SKM-1 treated with dmso at 0.1 percent for 144 hours (cell line): ENCODE measurements around the gene SLC35B1.

Experiments used
- DNase-seq: peaks from one replicate; lab custom pipeline; 2025; ENCODE audit not compliant: unreplicated experiment; lab: John Stamatoyannopoulos, UW

SLC35B1 gene, protein sequence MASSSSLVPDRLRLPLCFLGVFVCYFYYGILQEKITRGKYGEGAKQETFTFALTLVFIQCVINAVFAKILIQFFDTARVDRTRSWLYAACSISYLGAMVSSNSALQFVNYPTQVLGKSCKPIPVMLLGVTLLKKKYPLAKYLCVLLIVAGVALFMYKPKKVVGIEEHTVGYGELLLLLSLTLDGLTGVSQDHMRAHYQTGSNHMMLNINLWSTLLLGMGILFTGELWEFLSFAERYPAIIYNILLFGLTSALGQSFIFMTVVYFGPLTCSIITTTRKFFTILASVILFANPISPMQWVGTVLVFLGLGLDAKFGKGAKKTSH

DNA sequence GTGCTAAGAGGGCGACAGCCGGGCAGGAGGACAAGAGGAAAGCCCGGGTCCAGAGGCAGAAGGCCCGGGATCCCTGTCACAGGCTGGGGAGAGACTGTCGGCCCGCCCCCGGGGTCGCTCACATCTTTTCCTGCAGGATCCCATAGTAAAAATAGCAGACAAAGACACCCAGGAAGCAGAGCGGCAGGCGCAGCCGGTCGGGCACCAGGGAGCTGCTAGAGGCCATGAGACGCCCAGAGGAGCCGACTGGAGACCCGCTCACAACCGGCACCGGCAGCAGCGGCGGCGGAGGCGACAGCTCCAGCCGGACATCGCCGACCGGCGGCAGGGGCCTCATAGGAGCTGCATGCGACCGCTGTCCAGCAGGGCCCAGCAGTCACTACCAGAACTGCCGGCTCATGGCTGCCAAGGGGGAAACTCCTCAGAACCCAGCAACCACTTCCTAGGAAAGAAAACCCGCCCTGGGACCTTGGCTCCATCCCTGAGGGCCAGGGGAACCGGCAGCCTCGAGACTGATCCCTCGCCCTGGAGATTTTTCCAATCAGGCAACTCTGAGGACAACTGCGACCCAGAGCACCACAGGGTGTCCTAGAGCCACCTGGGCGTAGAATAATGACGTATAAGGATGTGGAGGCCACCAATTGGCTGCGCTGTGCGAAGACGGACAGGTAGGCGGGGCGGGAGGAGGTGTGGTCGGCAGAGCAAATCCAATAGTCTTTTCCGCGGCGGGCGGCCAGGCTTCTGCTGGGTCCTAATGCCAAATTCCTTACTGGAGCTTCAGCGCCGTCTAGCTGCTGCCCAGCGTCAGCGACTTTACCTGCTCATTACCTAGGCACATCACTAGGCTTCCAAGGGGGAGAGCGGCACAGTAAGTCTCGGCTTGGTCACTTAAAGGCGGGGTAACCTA lies at the start of gene SLC35B1:
Gene SLC35B1, minus strand, starts transcription at position 357 of the 907 bp plus-strand sequence. Its CDS starts 131 bp downstream, at position 226.
- DNase-seq, result peak; percentile 99

DNA sequence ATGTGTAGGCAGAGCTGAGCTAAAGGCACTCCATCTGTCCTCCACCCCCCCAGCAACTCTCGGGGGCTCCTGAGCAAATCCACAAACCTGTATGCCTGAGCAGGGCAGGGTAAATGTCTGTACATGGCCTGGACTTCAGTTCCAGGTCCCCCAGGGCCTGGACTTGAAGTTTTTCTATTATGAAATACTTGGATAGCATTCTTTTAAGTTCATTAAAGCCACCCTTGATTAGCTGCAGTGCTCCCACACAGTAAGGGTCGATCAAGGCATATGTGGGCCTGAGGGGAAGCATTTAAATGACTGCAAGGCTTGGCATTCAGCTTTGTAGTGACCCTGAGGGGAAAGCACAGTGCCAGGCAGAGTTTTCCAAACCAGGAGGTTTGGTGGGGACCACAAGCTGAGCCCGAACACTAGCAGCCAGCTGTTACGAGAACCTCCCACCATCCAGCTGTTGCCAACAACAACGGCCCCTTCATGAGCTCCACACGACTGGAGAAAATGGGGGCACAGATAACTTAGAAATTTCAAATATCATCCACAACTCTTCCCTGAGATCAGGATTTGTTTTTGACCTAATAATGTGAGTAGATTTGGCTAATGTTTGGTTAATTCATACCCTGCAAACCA lies 49.5 kb upstream of the SLC35B1 start:
- no peak for DNase-seq

- no peak for DNase-seq
These were observed 48.8 kb upstream of the SLC35B1 start for GRCh38 chr17:49756323-49757150.

DNA sequence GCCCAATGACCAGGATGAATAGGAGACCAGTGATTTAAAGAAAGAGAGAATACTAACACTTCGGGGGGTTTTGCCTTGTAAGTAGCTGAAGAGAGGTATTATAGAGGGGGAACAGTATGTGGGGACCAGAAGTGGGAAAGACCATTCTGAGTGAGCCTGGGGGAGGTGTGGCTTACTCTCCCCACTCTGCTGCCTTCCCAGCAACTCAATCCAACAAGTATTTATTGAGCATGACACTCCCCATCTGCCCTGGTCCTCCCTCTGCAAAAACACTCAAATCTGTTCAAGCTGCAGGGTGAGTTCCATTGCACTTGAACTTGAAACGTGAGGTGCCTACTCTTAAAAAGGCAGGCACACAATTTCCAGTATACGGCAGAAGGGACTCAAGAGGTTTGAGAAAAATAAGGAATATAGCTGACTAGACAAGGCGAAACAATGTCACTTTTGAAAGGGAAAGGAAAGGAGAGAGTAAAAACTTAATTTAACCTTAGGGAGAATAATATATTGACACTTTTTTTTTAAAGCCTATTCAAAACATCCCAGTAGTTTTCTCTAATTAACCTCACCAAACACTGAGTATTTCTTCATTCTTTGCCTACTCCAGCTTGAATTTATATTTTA lies 48.0 kb upstream of the SLC35B1 start:
- DNase-seq, result no peak

DNA sequence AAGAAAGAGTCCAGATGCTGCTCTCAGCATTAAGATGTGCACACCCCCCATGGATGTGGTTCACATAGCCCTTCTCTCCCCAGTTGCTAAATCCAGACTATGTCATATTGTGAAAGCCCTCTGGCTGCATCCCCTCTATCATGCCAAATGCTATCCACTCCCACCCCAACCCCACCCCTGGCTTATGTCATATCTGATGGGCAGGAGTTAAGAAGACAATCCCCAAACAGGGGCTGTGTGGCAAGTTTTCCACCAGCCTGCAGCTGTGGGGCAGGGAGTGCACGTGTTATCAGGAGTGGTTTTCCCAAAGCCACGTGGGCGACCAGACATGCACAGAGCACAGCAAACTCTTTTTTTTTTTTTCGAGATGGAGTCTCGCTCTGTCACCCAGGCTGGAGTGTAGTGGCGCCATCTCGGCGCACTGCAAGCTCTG lies 46.2 kb upstream of the SLC35B1 start:
- DNase-seq, result no peak

GRCh38 chr17:49752508-49752907 lies 44.7 kb upstream of the SLC35B1 start:
- no peak for DNase-seq

DNA sequence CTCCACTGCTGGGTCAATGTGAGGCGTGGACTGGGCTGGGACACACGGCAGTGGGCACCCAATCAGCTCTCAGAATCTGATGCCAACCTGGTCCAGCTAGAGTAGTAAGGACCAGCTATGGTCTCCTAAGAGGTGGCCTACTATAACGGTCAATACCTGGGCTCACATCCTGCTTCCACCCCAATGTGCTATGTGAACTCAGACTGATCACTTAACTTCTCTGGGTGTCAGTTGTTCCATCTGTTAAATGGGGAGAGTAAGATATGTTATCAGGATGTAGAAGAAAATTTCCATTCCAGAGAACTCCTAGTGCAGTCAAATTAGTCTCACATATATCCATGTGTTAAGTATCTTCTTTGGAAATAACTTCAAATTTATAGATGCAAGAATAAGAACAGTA lies 42.0 kb upstream of the SLC35B1 start:
- DNase-seq, result no peak

- DNase-seq, result no peak
These were observed 41.0 kb upstream of the SLC35B1 start for GRCh38 chr17:49748791-49749190.

- no peak for DNase-seq
These were observed 40.5 kb upstream of the SLC35B1 start for GRCh38 chr17:49748223-49748622.

DNA sequence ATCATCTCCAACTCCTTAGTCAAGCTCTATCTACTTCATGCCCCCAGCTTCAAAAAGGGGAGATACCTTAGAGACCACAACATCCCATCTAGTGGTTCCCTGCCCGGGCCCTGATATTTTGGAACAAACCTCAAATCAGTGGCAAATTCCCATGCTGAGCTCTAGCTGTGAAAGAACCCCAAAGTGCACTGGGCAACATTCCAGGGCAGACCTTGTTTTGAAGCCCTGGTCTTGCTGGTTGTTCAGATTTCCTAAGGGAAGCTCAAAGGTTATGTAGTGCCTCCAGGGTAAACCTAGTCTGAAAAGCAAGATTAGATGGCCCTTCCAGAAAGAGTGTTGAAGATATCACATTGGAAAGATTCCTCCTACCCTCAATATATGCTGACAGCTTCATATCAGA lies 39.9 kb upstream of the SLC35B1 start:
- no peak for DNase-seq

DNA sequence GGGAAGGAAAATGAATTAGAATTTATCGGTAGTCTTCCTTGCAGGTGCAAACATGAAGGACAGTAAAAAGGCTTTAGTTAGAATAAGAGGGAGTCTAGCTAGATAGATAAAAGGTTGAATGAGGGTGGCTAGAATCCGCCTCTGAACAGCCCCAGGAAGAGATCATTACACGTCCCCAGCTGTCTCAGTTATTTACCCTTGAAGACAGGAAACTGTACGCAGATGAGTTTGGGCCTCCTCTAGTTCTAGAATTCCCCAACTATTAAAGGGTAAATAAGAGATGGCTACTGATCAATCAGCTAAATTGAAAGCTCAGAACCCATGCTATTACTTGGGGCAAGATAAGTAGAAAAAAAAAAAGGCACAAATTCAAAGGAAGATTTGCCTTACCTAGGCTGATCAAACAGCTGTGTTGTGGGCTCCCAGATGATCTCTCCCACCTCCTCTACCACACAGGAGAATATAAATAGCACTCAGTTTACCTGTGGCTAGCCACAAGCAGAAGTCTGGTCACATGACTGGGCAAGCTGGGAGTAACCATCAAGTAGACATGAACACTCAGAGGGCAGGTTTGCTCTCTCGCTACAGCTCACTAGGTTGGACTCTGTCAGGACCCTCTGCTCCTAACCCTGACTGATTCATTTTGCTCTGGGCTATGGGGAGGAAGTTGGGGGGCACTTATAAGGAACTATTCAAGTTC lies 39.2 kb upstream of the SLC35B1 start:
- DNase-seq, result no peak

DNA sequence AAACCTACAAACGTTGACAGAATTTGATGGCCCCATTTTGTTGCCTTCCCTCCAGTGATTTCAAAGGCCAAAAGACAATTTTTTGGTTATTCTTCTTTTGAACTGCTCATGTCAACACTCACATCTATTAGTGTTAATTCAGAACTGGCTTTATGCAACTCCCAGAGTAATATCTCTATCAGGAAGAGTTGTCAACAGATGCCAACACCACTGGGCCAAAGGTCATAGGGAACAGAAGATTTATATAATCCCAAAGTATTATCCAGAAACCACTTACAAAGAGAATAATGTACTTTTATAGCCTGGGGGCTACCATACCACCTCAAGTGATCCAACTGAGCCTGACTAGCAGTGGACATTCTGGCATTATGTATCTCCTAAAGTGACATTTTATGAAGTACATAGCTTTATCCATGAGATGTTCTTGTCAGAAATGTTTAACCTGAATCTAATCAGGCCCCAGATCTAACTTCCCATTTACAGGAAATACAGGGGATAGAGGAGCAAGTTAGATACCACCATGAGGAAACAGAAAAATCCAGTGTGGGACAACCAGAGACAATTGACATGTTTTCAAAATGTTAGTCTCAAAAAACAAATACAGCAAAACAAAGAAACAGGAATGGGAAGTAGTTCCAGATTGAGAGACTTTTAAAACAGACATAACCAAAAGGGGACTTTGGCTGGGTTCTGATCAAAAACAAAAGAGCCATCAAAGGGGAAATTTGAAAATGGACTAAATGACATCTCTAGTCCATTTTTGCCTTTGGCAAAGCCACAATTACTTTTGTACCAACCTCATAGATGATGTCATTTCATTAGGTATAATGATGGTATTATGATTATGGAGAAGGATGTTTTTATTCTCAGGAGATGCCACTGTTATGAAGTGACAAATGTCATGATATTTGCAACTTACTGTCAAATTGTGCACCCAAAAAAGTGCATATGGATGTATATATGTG lies 37.7 kb upstream of the SLC35B1 start:
- DNase-seq, result no peak

DNA sequence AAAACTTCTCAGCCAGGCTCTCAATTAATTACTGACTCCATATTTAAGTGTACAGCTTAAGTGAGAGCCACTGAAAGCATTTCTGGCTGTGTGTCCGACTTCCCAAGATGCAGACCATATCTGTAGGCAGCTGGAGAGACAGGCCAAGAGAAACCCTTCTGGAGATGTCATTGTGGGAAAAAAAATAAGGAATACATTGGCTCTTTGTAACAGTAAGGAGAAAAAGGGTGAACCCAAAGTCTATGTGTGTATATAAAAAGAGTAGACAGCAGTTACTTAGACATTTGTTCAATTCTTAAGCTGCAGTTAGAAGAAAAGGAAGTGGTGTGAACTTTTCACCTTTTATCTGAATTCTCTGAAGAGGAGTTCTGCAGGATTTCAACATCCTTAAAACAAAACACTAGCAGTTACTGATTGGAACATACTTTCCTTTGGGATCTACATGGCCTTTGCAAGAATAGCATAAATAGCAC lies 34.4 kb upstream of the SLC35B1 start:
- DNase-seq, result peak; percentile 76

DNA sequence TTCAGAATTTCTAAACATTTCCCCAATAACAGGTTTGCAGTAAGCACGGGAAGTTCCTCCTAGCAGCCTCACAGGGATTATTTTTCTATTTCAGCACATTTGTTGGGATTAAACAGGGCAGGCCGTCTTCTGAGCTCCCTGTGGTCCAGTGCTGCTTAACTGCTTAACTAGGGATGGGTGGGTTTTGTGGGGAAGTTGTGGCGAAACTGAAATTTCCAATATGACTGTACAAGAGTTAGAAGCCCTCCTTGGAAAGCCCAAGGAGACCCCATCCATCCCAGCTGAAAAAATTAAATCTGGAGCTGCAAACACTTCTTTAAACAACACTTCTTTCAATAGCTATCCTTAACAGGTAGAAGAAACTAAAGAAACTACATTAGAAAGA lies 33.9 kb upstream of the SLC35B1 start:
- no peak for DNase-seq

- DNase-seq, result peak; percentile 38
These were observed 33.4 kb upstream of the SLC35B1 start for GRCh38 chr17:49741009-49741691.

DNA sequence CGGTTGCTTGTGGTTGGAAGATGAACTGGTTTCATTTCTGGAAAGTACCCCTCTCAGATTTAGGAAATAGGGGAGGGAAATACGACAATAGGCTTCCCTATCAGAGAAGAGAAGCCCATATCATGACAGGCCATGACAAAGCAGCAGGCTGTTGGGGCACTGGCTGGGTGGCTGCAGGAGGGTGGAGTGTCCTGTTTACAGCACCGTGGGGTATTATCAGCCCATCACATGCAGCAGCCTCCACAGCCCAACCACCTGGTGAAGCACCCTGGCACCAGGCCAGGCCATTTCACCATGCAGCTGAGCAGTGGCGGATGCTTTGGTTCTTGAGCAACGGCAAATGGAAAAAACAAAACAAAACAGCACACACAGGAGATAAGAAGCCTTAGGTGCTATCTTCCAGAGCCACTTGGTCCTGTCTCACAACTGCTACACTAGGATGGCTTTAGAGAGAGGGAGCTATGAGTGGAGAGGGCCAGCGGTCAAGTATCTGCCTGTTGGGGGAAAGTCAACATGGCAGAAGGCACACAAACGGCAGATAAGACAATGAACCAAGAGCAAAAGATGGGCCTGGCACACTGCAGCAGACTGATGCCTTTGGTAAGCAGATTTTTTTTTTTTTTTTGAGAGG lies 32.0 kb upstream of the SLC35B1 start:
- DNase-seq, result peak; percentile 84

DNA sequence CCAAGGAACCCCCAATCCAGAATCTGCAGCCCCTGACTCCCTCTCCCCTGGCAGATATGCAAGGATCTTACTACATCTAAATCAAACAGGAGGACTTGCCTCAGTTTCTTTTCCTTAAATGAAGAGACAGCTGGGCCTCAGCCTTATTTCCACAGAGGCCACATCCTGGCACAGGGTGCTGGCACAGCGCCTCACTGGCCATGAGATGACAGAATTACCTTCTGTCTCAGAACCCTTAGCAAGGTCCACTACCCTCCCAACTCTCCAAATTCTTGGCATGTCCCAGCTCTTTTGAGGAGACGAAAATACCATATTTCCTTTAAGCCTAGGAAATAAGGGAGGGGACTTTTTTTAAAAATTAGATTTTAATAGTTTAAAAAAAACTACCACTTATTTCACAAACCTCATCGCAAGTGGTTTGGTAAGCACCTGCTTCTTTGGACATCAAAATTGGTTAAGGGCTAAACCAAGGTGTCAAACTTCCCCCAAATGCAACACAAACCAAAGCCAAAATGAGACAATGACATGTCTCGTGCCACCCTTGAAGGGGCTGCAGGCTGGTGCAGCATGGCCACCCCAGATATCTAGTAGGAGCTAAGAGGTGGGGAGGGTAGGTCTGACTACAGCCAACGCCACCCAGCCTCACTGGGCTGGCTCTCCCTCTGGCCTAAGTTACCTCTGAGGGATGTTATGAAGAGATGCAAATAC lies 30.8 kb upstream of the SLC35B1 start:
- no peak for DNase-seq
